HCT116 (cell line): Measurements from ENCODE around the gene TPRG1L.

Experiments
- EZH2 ChIP-seq: fragments of 200-600 bp; sonication (generic); IDR thresholded peaks from 2 replicates; pipeline ENCODE4 v1.6.1; 2017; ENCODE audit warnings: antibody characterized with exemption, mixed run types
- POLR2A ChIP-seq: IDR thresholded peaks from 2 replicates; pipeline ENCODE4 v1.7.0; 2011; ENCODE audit warnings: borderline replicate concordance; ENCODE audit not compliant: insufficient read depth, insufficient read length; ENCODE audit errors: extremely low read depth
- POLR2AphosphoS5 ChIP-seq: IDR thresholded peaks from 2 replicates; pipeline ENCODE4 v1.6.1; 2011; ENCODE audit warnings: mild to moderate bottlenecking, low read depth, low read length, moderate library complexity
- SIN3A ChIP-seq: IDR thresholded peaks from 2 replicates; pipeline ENCODE4 v1.6.1; 2012; ENCODE audit warnings: low read depth
- TF ChIP-seq, protein P1 (sequence below), 3 experiments: fragments of 200-600 bp in 1 of 3; sonication (generic) in 1 of 3; IDR thresholded peaks in 2 of 3; conservative IDR thresholded peaks in 1 of 3; 2 replicates each; pipeline ENCODE4 v1.5.1; 2012 to 2017; ENCODE audit warnings: low read depth in 2 of 3, low read length in 2 of 3, antibody characterized with exemption in 1 of 3, borderline replicate concordance in 1 of 3, control low read depth in 1 of 3, mild to moderate bottlenecking in 1 of 3, mixed read lengths in 1 of 3, mixed run types in 1 of 3, moderate library complexity in 1 of 3; ENCODE audit not compliant: insufficient read depth in 1 of 3
- TF ChIP-seq, protein P2 (sequence below): IDR thresholded peaks from 2 replicates; pipeline ENCODE4 v1.6.1; 2011; ENCODE audit warnings: mild to moderate bottlenecking, low read length, moderate library complexity; ENCODE audit not compliant: insufficient replicate concordance; ENCODE audit errors: extremely low read depth

DNA sequence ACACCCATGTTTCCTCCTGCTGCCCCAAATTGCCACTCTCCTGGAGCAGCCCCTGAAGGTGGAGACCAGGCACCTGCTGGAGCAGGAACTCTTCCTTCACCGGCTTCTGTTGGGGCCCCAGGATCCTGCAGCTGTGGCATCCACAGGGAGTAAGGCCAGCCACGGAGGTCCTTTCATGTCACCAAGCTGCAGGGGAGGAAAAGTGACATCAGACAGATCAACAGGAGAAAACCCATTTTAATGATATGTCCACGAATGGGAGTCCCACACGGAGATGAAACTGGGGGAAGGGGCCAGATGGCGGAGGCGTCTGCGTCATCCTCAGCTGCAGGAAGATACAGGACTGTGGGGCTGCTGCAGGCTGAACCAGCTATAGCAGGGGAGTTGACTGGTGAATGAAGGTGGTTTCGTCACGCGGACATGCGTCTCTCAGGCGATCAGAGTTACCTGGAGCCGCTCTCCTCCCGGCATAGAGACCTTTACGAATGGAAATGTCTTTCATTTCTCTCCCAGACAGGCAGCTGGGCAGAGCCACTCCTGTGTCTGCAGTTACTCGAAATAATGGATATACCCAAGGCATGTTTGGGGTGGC lies 37.4 kb downstream of the TPRG1L start:
- TF ChIP-seq, protein P1, sequence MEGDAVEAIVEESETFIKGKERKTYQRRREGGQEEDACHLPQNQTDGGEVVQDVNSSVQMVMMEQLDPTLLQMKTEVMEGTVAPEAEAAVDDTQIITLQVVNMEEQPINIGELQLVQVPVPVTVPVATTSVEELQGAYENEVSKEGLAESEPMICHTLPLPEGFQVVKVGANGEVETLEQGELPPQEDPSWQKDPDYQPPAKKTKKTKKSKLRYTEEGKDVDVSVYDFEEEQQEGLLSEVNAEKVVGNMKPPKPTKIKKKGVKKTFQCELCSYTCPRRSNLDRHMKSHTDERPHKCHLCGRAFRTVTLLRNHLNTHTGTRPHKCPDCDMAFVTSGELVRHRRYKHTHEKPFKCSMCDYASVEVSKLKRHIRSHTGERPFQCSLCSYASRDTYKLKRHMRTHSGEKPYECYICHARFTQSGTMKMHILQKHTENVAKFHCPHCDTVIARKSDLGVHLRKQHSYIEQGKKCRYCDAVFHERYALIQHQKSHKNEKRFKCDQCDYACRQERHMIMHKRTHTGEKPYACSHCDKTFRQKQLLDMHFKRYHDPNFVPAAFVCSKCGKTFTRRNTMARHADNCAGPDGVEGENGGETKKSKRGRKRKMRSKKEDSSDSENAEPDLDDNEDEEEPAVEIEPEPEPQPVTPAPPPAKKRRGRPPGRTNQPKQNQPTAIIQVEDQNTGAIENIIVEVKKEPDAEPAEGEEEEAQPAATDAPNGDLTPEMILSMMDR (IDR thresholded peaks at IDR 0.05 in 2 of 3, conservative IDR thresholded peaks at IDR 0.05 in 1 of 3; ENCODE audit: borderline replicate concordance in 1 of 3, insufficient read depth in 1 of 3, low read depth in 2 of 3, low read length in 2 of 3), result no peak
- TF ChIP-seq EZH2 (no peak), POLR2AphosphoS5 (no peak), SIN3A (no peak), POLR2A (no peak)
- TF ChIP-seq, protein P2, sequence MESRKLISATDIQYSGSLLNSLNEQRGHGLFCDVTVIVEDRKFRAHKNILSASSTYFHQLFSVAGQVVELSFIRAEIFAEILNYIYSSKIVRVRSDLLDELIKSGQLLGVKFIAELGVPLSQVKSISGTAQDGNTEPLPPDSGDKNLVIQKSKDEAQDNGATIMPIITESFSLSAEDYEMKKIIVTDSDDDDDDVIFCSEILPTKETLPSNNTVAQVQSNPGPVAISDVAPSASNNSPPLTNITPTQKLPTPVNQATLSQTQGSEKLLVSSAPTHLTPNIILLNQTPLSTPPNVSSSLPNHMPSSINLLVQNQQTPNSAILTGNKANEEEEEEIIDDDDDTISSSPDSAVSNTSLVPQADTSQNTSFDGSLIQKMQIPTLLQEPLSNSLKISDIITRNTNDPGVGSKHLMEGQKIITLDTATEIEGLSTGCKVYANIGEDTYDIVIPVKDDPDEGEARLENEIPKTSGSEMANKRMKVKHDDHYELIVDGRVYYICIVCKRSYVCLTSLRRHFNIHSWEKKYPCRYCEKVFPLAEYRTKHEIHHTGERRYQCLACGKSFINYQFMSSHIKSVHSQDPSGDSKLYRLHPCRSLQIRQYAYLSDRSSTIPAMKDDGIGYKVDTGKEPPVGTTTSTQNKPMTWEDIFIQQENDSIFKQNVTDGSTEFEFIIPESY, result no peak
